GM18508 (cell line): Measurements from ENCODE around the gene POLE3.
"Not testable (repeated sequence)": the region's sequence is repeated elsewhere in the genome, so short reads cannot be mapped to it uniquely, and the experiment has no call there.

ENCODE experiments used
- ATAC-seq: cut with Tn5 transposase; IDR thresholded peaks from one replicate; pipeline ENCODE4 v1.9.1; 2021; ENCODE audit warnings: moderate number of reproducible peaks; ENCODE audit not compliant: insufficient read depth, unreplicated experiment

POLE3 gene

GRCh38 chr9:113379094-113379828 is 31.2 kb downstream of the POLE3 start:
- not testable (repeated sequence) for ATAC-seq

GRCh38 chr9:113376634-113377567 is 33.6 kb downstream of the POLE3 start, which contains the start of gene HDHD3:
Gene HDHD3, minus strand, starts transcription at chr9:113376986. Its CDS starts 2,632 bp downstream, at chr9:113374354.
- no peak for ATAC-seq

GRCh38 chr9:113375057-113376023 is 35.1 kb downstream of the POLE3 start:
- ATAC-seq = no peak

GRCh38 chr9:113373676-113374392 is 36.6 kb downstream of the POLE3 start:
- no peak for ATAC-seq

GRCh38 chr9:113373256-113373655 is 37.2 kb downstream of the POLE3 start:
- no peak for ATAC-seq

GRCh38 chr9:113372059-113372458 is 38.4 kb downstream of the POLE3 start:
- no peak for ATAC-seq

- no peak for ATAC-seq
These were observed 39.6 kb downstream of the POLE3 start for GRCh38 chr9:113370806-113371325.

- ATAC-seq = no peak
These were observed 40.7 kb downstream of the POLE3 start for GRCh38 chr9:113369855-113370140.

- no peak for ATAC-seq
These were observed 41.3 kb downstream of the POLE3 start for GRCh38 chr9:113368982-113369854.

GRCh38 chr9:113368348-113368981 is 42.0 kb downstream of the POLE3 start:
- ATAC-seq = no peak

GRCh38 chr9:113365652-113366051 is 44.8 kb downstream of the POLE3 start:
- not testable (repeated sequence) for ATAC-seq

- ATAC-seq = no peak
These were observed 45.5 kb downstream of the POLE3 start for GRCh38 chr9:113364951-113365350.

- ATAC-seq = no peak
These were observed 47.1 kb downstream of the POLE3 start for GRCh38 chr9:113363336-113363735.

- ATAC-seq = no peak
These were observed 49.0 kb downstream of the POLE3 start for GRCh38 chr9:113361304-113362018.

GRCh38 chr9:113360242-113360842 is 50.1 kb downstream of the POLE3 start:
- ATAC-seq = no peak

GRCh38 chr9:113359385-113359784 is 51.1 kb downstream of the POLE3 start:
- no peak for ATAC-seq
